ENCODE data around the gene PVR. TPM values are rescaled to one million over a fixed set of nuclear protein-coding genes. Genes with fewer than 3 reads are reported as not detected.

PVR gene
- total RNA-seq, 2 experiments from 2014 or later: not detected

GRCh38 chr19:44658069-44658733 lies 14.5 kb downstream of the PVR start:
- H4K20me1 ChIP-seq (ENCODE audit: insufficient read depth, low read length): no peaks in the 10 kb centered on the region
- H3K27ac ChIP-seq (ENCODE audit: low read depth, low read length, poor library complexity, severe bottlenecking): no peak overlapping the region
- H3K4me2 ChIP-seq (ENCODE audit: low read length): no peak overlapping the region
- H3K36me3 ChIP-seq (ENCODE audit: insufficient read depth, low read length): no peaks in the 10 kb centered on the region
- no peaks in the 10 kb centered on the region for H3K9me3 ChIP-seq (ENCODE audit: low read length)
- intact Hi-C loops (cut with micrococcal nuclease; ENCODE audit: unreplicated experiment): no loop called here
- DNase-seq (ENCODE audit: low spot score): no peak
- no peak overlapping the region for H2AFZ ChIP-seq (ENCODE audit: low read length)
- peaks cover 6% of the 10 kb centered on the region for H3K4me1 ChIP-seq (ENCODE audit: insufficient read depth, low read length, poor library complexity, severe bottlenecking)
- POLR2A ChIA-PET: no interaction called here
- BruUV-seq (replicated peaks): no TSS peak
- no peak overlapping the region for H3K4me3 ChIP-seq (ENCODE audit: low read depth, low read length, poor library complexity, severe bottlenecking)
- TF ChIP-seq CTCF (conservative IDR thresholded peaks at IDR 0.05; ENCODE audit: low read length) (no peak), EZH2phosphoT487 (IDR thresholded peaks at IDR 0.05; ENCODE audit: borderline replicate concordance, low read depth, low read length) (no peak)
- CTCF ChIA-PET (ENCODE audit: unreplicated experiment): no interaction called here
- H3K9me2 ChIP-seq (ENCODE audit: insufficient read depth, low read length): no peaks in the 10 kb centered on the region
- H3K79me2 ChIP-seq (ENCODE audit: insufficient read depth, low read depth, low read length): no peaks in the 10 kb centered on the region

DNA sequence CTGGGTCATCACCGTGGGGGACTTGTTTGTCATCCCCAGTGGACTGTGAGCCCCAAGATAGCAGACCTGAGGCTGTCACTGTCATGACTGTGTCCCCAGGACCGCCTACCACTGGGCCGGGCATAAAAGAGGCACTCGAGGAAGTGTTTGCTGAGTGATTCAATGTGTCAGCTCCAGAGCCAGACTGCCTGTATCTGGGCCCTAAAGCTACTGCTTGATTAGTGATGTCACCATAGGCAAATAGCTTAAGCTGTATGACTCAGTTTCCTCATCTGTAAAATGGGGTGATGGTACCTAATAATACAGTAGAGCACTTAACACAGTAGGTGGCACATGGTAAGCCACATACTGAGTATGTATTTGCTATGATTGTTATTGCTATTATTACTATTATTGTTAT lies 16.4 kb downstream of the PVR start:
- BruUV-seq (replicated peaks): no TSS peak
- POLR2A ChIA-PET: no interaction called here
- H2AFZ ChIP-seq (ENCODE audit: low read length): no peak overlapping the region
- H3K36me3 ChIP-seq (ENCODE audit: insufficient read depth, low read length): no peaks in the 10 kb centered on the region
- no peak for TF ChIP-seq CTCF (conservative IDR thresholded peaks at IDR 0.05; ENCODE audit: low read length)
- H3K79me2 ChIP-seq (ENCODE audit: insufficient read depth, low read depth, low read length): no peaks in the 10 kb centered on the region
- CTCF ChIA-PET (ENCODE audit: unreplicated experiment): no interaction called here
- no peak overlapping the region for H3K27ac ChIP-seq (ENCODE audit: low read depth, low read length, poor library complexity, severe bottlenecking)
- no peaks in the 10 kb centered on the region for H3K9me3 ChIP-seq (ENCODE audit: low read length)
- no peak overlapping the region for H3K4me2 ChIP-seq (ENCODE audit: low read length)
- H3K4me1 ChIP-seq (ENCODE audit: insufficient read depth, low read length, poor library complexity, severe bottlenecking): no peaks in the 10 kb centered on the region
- no peak for DNase-seq (ENCODE audit: low spot score)
- no peak overlapping the region for H3K4me3 ChIP-seq (ENCODE audit: low read depth, low read length, poor library complexity, severe bottlenecking)
- intact Hi-C loops (cut with micrococcal nuclease; ENCODE audit: unreplicated experiment): no loop called here
- no peaks in the 10 kb centered on the region for H3K9me2 ChIP-seq (ENCODE audit: insufficient read depth, low read length)
- H4K20me1 ChIP-seq (ENCODE audit: insufficient read depth, low read length): no peaks in the 10 kb centered on the region

DNA sequence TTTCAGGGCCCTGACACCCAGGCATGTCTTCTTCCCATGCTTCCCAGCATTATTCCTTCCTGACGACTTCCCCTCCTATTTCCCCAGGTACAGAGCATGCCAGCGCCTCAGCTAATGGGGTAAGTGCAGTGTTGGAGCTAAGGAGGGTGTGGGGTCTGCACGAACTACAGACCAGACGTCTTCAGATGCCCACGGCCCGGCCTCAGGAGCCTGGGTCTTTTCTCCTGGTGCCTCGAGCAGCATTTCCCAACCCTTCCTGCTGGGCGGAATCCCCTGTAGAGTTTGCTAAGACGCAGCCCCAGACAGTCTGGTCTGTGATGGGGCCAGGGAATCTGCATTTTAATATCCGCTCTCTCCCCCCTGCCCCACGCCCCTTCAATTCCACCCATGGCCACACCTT lies 17.5 kb downstream of the PVR start:
- no peak overlapping the region for H3K27ac ChIP-seq (ENCODE audit: low read depth, low read length, poor library complexity, severe bottlenecking)
- intact Hi-C loops (cut with micrococcal nuclease; ENCODE audit: unreplicated experiment): no loop called here
- DNase-seq (ENCODE audit: low spot score): no peak
- H3K36me3 ChIP-seq (ENCODE audit: insufficient read depth, low read length): no peaks in the 10 kb centered on the region
- BruUV-seq (replicated peaks): no TSS peak
- no peak overlapping the region for H2AFZ ChIP-seq (ENCODE audit: low read length)
- TF ChIP-seq EZH2phosphoT487 (IDR thresholded peaks at IDR 0.05; ENCODE audit: borderline replicate concordance, low read depth, low read length) (no peak), CTCF (conservative IDR thresholded peaks at IDR 0.05; ENCODE audit: low read length) (no peak)
- no peaks in the 10 kb centered on the region for H4K20me1 ChIP-seq (ENCODE audit: insufficient read depth, low read length)
- H3K4me2 ChIP-seq (ENCODE audit: low read length): no peak overlapping the region
- H3K4me1 ChIP-seq (ENCODE audit: insufficient read depth, low read length, poor library complexity, severe bottlenecking): no peaks in the 10 kb centered on the region
- H3K4me3 ChIP-seq (ENCODE audit: low read depth, low read length, poor library complexity, severe bottlenecking): no peak overlapping the region
- ChIA-PET POLR2A (no interaction called here), CTCF (ENCODE audit: unreplicated experiment) (no interaction called here)
- H3K79me2 ChIP-seq (ENCODE audit: insufficient read depth, low read depth, low read length): no peaks in the 10 kb centered on the region
- no peaks in the 10 kb centered on the region for H3K9me3 ChIP-seq (ENCODE audit: low read length)
- H3K9me2 ChIP-seq (ENCODE audit: insufficient read depth, low read length): no peaks in the 10 kb centered on the region
